ENCODE measurements around the gene HSD17B3. TPM values are rescaled to one million over a fixed set of nuclear protein-coding genes. Genes with fewer than 3 reads are reported as not detected.

The HSD17B3 gene
- total and polyA plus RNA-seq, 2 of the 13 experiments (the other 11 are each of a cell fraction or from before 2014, with no cell fraction given) = 0.12 TPM; not detected in 1

DNA sequence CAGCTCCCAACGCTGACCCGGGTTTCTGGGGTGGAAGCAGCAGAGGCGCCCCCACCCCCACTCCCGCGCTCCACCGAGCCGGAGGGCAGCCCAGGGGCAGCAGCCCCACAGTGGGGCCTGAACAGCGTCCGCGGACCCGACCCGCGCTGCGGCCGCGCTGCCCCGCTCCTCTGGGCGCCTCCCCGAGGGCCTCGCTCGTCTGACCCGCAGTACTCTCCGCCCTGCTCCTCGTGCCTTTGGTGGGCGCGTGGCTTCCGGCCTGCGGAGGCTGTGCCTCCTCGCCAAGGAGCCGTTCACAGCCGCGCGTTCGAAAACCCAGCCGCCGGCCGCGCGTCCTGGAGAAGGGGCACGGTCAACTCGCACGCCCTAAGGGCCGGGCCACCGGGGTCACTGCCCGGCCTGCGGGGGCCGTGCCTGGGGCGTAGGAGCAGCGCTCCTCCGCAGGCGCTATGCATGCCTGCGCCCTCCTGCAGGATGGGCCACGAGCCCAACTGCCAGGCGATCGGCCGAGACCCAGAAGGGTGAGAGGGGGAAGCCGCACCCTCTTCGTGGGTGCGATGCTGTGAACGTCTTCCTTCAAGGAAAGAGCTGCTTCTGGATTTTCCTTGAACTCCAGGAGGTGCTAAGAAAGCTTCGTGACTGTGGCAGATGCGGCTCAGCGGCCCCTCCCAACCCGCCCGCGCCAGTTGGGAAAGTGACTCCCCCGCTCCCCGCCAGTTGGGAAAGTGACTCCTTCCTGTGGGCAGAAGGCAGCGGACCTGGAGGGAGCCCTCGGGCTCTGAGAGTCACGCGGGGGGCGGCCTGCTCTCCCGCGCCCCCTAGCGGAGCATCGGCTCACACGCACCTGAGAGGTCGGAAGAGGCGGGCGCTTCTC is 82.7 kb downstream of the HSD17B3 start (continued):
- TF ChIP-seq, protein P1, sequence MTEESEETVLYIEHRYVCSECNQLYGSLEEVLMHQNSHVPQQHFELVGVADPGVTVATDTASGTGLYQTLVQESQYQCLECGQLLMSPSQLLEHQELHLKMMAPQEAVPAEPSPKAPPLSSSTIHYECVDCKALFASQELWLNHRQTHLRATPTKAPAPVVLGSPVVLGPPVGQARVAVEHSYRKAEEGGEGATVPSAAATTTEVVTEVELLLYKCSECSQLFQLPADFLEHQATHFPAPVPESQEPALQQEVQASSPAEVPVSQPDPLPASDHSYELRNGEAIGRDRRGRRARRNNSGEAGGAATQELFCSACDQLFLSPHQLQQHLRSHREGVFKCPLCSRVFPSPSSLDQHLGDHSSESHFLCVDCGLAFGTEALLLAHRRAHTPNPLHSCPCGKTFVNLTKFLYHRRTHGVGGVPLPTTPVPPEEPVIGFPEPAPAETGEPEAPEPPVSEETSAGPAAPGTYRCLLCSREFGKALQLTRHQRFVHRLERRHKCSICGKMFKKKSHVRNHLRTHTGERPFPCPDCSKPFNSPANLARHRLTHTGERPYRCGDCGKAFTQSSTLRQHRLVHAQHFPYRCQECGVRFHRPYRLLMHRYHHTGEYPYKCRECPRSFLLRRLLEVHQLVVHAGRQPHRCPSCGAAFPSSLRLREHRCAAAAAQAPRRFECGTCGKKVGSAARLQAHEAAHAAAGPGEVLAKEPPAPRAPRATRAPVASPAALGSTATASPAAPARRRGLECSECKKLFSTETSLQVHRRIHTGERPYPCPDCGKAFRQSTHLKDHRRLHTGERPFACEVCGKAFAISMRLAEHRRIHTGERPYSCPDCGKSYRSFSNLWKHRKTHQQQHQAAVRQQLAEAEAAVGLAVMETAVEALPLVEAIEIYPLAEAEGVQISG (CRISPR knock-in tag; IDR thresholded peaks at IDR 0.05) = no peak
- TF ChIP-seq YY1 (IDR thresholded peaks at IDR 0.05; ENCODE audit: insufficient read depth, insufficient replicate concordance, low read depth, low read length) (peak; percentile 17), SP140L (CRISPR knock-in tag; IDR thresholded peaks at IDR 0.05; ENCODE audit: borderline replicate concordance) (no peak), SOX6 (IDR thresholded peaks at IDR 0.05) (no peak), SOX6 (CRISPR knock-in tag; IDR thresholded peaks at IDR 0.05) (no peak), MBNL3 (CRISPR knock-in tag; conservative IDR thresholded peaks at IDR 0.05) (no peak), POLR2G (IDR thresholded peaks at IDR 0.05; ENCODE audit: low read depth, low read length) (no peak), NFYC (CRISPR knock-in tag; IDR thresholded peaks at IDR 0.05) (no peak), RAD21 (CRISPR knock-in tag; IDR thresholded peaks at IDR 0.05) (no peak), CENPT (CRISPR knock-in tag; IDR thresholded peaks at IDR 0.05; ENCODE audit: low read depth) (no peak)
- TF ChIP-seq, protein P2, sequence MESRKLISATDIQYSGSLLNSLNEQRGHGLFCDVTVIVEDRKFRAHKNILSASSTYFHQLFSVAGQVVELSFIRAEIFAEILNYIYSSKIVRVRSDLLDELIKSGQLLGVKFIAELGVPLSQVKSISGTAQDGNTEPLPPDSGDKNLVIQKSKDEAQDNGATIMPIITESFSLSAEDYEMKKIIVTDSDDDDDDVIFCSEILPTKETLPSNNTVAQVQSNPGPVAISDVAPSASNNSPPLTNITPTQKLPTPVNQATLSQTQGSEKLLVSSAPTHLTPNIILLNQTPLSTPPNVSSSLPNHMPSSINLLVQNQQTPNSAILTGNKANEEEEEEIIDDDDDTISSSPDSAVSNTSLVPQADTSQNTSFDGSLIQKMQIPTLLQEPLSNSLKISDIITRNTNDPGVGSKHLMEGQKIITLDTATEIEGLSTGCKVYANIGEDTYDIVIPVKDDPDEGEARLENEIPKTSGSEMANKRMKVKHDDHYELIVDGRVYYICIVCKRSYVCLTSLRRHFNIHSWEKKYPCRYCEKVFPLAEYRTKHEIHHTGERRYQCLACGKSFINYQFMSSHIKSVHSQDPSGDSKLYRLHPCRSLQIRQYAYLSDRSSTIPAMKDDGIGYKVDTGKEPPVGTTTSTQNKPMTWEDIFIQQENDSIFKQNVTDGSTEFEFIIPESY (CRISPR knock-in tag; IDR thresholded peaks at IDR 0.05) = peak; percentile 95
- TF ChIP-seq, protein P3, sequence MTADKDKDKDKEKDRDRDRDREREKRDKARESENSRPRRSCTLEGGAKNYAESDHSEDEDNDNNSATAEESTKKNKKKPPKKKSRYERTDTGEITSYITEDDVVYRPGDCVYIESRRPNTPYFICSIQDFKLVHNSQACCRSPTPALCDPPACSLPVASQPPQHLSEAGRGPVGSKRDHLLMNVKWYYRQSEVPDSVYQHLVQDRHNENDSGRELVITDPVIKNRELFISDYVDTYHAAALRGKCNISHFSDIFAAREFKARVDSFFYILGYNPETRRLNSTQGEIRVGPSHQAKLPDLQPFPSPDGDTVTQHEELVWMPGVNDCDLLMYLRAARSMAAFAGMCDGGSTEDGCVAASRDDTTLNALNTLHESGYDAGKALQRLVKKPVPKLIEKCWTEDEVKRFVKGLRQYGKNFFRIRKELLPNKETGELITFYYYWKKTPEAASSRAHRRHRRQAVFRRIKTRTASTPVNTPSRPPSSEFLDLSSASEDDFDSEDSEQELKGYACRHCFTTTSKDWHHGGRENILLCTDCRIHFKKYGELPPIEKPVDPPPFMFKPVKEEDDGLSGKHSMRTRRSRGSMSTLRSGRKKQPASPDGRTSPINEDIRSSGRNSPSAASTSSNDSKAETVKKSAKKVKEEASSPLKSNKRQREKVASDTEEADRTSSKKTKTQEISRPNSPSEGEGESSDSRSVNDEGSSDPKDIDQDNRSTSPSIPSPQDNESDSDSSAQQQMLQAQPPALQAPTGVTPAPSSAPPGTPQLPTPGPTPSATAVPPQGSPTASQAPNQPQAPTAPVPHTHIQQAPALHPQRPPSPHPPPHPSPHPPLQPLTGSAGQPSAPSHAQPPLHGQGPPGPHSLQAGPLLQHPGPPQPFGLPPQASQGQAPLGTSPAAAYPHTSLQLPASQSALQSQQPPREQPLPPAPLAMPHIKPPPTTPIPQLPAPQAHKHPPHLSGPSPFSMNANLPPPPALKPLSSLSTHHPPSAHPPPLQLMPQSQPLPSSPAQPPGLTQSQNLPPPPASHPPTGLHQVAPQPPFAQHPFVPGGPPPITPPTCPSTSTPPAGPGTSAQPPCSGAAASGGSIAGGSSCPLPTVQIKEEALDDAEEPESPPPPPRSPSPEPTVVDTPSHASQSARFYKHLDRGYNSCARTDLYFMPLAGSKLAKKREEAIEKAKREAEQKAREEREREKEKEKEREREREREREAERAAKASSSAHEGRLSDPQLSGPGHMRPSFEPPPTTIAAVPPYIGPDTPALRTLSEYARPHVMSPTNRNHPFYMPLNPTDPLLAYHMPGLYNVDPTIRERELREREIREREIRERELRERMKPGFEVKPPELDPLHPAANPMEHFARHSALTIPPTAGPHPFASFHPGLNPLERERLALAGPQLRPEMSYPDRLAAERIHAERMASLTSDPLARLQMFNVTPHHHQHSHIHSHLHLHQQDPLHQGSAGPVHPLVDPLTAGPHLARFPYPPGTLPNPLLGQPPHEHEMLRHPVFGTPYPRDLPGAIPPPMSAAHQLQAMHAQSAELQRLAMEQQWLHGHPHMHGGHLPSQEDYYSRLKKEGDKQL (CRISPR knock-in tag; IDR thresholded peaks at IDR 0.05; ENCODE audit: low read depth) = no peak
- TF ChIP-seq, protein P4, sequence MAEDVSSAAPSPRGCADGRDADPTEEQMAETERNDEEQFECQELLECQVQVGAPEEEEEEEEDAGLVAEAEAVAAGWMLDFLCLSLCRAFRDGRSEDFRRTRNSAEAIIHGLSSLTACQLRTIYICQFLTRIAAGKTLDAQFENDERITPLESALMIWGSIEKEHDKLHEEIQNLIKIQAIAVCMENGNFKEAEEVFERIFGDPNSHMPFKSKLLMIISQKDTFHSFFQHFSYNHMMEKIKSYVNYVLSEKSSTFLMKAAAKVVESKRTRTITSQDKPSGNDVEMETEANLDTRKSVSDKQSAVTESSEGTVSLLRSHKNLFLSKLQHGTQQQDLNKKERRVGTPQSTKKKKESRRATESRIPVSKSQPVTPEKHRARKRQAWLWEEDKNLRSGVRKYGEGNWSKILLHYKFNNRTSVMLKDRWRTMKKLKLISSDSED (CRISPR knock-in tag; IDR thresholded peaks at IDR 0.05) = no peak
- TF ChIP-seq, protein P5, sequence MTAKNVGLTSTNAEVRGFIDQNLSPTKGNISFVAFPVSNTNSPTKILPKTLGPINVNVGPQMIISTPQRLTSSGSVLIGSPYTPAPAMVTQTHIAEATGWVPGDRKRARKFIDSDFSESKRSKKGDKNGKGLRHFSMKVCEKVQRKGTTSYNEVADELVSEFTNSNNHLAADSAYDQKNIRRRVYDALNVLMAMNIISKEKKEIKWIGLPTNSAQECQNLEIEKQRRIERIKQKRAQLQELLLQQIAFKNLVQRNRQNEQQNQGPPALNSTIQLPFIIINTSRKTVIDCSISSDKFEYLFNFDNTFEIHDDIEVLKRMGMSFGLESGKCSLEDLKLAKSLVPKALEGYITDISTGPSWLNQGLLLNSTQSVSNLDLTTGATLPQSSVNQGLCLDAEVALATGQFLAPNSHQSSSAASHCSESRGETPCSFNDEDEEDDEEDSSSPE (CRISPR knock-in tag; IDR thresholded peaks at IDR 0.05) = peak; percentile 53; the same call in 1 of the 2 replicates

Measured in HepG2 (cell line).